Upper lobe of left lung (tissue), 6 donors: ENCODE data around the gene PSG6. TPM values are rescaled to one million over a fixed set of nuclear protein-coding genes. Genes with fewer than 3 reads are reported as not detected.
A peak's percentile ranks its signal among the peaks of the same experiment; 100 is the strongest.
"Not testable (repeated sequence)": the region's sequence is repeated elsewhere in the genome, so short reads cannot be mapped to it uniquely, and the experiment has no call there.

ENCODE experiments used
- ATAC-seq, 2 donors: fragments of 200-7000 bp; cut with Tn5 transposase; one replicate each; pipeline ENCODE4 v1.9.1; 2022; ENCODE audit warnings: mild to moderate bottlenecking in 2 of 2, moderate library complexity in 2 of 2; ENCODE audit not compliant: low FRiP score in 2 of 2
- DNase-seq, 2 donors: peaks; one replicate each; pipeline ENCODE4 v3.0.0-alpha.2; 2019 to 2020
- H3K27ac ChIP-seq, 4 donors: fragments of 200-600 bp; sonication (generic); one replicate each; pipeline ENCODE4 v1.5.1; 2016 to 2019
- H3K27me3 ChIP-seq, 4 donors: fragments of 200-600 bp; sonication (generic); one replicate each; pipeline ENCODE4 v1.5.1; 2017 to 2019
- H3K36me3 ChIP-seq, 4 donors: fragments of 200-600 bp; sonication (generic); one replicate each; pipeline ENCODE4 v1.5.1; 2016 to 2019
- H3K4me1 ChIP-seq, 4 donors: fragments of 200-600 bp; sonication (generic); one replicate each; pipeline ENCODE4 v1.5.1; 2018 to 2019
- H3K4me3 ChIP-seq, 4 donors: fragments of 200-600 bp; sonication (generic); one replicate each; pipeline ENCODE4 v1.5.1; 2017 to 2019; ENCODE audit warnings: mild to moderate bottlenecking in 2 of 4, moderate library complexity in 1 of 4
- H3K9me3 ChIP-seq, 4 donors: fragments of 200-600 bp; sonication (generic); one replicate each; pipeline ENCODE4 v1.5.1; 2018 to 2019
- EP300 ChIP-seq, 4 donors: sonication (generic); formaldehyde crosslinking; IDR thresholded peaks; one replicate each; pipeline ENCODE4 v1.5.1; 2017; ENCODE audit warnings: antibody characterized with exemption in 4 of 4, control low read depth in 2 of 4
- POLR2A ChIP-seq, 4 donors: fragments of 450-650 bp; IDR thresholded peaks; one replicate each; pipeline ENCODE4 v1.5.1; 2016 to 2017; ENCODE audit warnings: antibody characterized with exemption in 4 of 4, mild to moderate bottlenecking in 2 of 4
- POLR2AphosphoS5 ChIP-seq, 2 donors: sonication (generic); formaldehyde crosslinking; IDR thresholded peaks; one replicate each; pipeline ENCODE4 v1.5.1; 2017; ENCODE audit warnings: antibody characterized with exemption in 2 of 2
- WGBS, 2 donors: methylation state at CpG; one replicate each; pipeline ENCODE4 v1.1.5; 2017 to 2018; 5-methylcytosine and 5-hydroxymethylcytosine counted together
- total RNA-seq, 6 donors: library from RNA; depleted of rRNA in 4 of 6; stranded (reverse); fragments of >200 nt in 4 of 6; gene quantifications; one replicate each; pipeline versions ENCODE4 v1.1.0 to v1.2.1, GENCODE V29; 2016 to 2021
- TF ChIP-seq, protein P1 (sequence below), 6 experiments: fragments of 450-650 bp in 4 of 6; fragments of 200-600 bp in 2 of 6; sonication (generic) in 2 of 6; IDR thresholded peaks; one replicate each; pipeline ENCODE4 v1.5.1; 2016 to 2019; ENCODE audit warnings: antibody characterized with exemption in 6 of 6
- donor health status: DM: no; HTN: no; CAD: no; lungs with moderate emphysema.
- donor health status: DM: no; HTN: yes; CAD: no; lungs with severe emphysema.

PSG6 gene
- total RNA-seq, 6 donors from 2014 or later: not detected

- Histone ChIP-seq H3K27ac (no peak overlapping the region), H3K4me1 (no peaks in the 10 kb centered on the region), H3K36me3 (no peaks in the 10 kb centered on the region), H3K27me3 (no peaks in the 10 kb centered on the region), H3K9me3 (no peaks in the 10 kb centered on the region), H3K4me3 (no peak overlapping the region)
- TF ChIP-seq, protein P1, sequence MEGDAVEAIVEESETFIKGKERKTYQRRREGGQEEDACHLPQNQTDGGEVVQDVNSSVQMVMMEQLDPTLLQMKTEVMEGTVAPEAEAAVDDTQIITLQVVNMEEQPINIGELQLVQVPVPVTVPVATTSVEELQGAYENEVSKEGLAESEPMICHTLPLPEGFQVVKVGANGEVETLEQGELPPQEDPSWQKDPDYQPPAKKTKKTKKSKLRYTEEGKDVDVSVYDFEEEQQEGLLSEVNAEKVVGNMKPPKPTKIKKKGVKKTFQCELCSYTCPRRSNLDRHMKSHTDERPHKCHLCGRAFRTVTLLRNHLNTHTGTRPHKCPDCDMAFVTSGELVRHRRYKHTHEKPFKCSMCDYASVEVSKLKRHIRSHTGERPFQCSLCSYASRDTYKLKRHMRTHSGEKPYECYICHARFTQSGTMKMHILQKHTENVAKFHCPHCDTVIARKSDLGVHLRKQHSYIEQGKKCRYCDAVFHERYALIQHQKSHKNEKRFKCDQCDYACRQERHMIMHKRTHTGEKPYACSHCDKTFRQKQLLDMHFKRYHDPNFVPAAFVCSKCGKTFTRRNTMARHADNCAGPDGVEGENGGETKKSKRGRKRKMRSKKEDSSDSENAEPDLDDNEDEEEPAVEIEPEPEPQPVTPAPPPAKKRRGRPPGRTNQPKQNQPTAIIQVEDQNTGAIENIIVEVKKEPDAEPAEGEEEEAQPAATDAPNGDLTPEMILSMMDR (IDR thresholded peaks at IDR 0.05): no peak
- TF ChIP-seq POLR2AphosphoS5 (IDR thresholded peaks at IDR 0.05) (no peak), EP300 (IDR thresholded peaks at IDR 0.05) (no peak), POLR2A (IDR thresholded peaks at IDR 0.05) (no peak)
- ATAC-seq (no peak), DNase-seq (no peak)
- WGBS, 2 donors: 4 to 16% methylated on average over 3 of the region's 3 CpGs
These were observed 2.0 kb upstream of the PSG6 start for GRCh38 chr19:42919757-42920079.

DNA sequence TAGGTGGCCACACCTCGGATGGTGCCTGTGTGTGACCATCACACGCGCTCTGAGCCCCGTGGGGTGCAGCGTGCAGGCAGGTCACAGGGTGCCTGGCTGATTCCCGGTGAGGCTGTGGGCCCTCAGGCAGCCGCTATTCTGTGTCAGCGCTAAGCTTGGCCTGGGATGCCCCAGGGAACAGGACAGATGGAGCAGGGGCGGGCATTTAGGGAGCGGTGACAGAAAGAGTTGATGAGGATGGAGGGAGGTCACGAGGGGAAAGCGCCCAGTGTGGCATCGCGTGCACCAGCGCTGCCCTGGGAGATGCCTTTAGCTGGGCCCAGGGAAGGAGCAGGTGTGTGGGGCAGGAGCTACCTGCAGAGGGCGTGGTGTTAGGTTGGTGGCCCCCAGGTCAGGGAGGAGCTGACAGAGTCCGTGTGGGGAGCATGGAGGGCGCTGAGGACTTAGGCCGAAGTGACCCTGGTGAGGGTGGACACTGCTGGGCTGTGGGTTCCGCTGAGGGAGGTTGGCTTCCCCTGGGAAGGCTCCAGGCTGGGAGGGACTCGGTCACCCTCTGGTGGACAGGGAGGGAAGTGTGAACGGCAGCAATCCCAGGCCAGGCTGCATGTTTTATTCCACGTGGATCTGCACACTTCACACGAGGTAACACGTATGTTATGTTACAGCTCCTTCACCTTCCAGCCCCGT, 1.5 kb upstream of the PSG6 start:
- ATAC-seq, H3K36me3 ChIP-seq, H3K9me3 ChIP-seq, H3K27me3 ChIP-seq, H3K4me3 ChIP-seq, H3K4me1 ChIP-seq, H3K27ac ChIP-seq: not testable (repeated sequence)
- WGBS, 2 donors: 56 to 73% methylated on average over 10 to 25 of the region's 26 CpGs
- peak in 1 of 2 donors; percentile 57 for DNase-seq

- not testable (repeated sequence) for H3K9me3 ChIP-seq, ATAC-seq, H3K27me3 ChIP-seq, DNase-seq, H3K36me3 ChIP-seq, H3K27ac ChIP-seq, H3K4me1 ChIP-seq, H3K4me3 ChIP-seq
- 59 to 77% methylated on average over 9 to 15 of the region's 15 CpGs for WGBS, 2 donors
These were observed 829 bp upstream of the PSG6 start for GRCh38 chr19:42918377-42919069.

GRCh38 chr19:42916931-42917330, 763 bp downstream of the PSG6 start:
- not testable (repeated sequence) for H3K4me3 ChIP-seq, H3K36me3 ChIP-seq, H3K9me3 ChIP-seq, H3K27me3 ChIP-seq, ATAC-seq, H3K4me1 ChIP-seq, DNase-seq, H3K27ac ChIP-seq
- 86 to 91% methylated on average over 1 of the region's 1 CpG for WGBS, 2 donors

GRCh38 chr19:42913516-42913915, 4.2 kb downstream of the PSG6 start:
- H3K27me3 ChIP-seq, H3K9me3 ChIP-seq, H3K36me3 ChIP-seq, ATAC-seq, H3K4me3 ChIP-seq, H3K4me1 ChIP-seq, H3K27ac ChIP-seq, DNase-seq: not testable (repeated sequence)
- WGBS, 2 donors: 84 to 85% methylated on average over 5 of the region's 5 CpGs

DNA sequence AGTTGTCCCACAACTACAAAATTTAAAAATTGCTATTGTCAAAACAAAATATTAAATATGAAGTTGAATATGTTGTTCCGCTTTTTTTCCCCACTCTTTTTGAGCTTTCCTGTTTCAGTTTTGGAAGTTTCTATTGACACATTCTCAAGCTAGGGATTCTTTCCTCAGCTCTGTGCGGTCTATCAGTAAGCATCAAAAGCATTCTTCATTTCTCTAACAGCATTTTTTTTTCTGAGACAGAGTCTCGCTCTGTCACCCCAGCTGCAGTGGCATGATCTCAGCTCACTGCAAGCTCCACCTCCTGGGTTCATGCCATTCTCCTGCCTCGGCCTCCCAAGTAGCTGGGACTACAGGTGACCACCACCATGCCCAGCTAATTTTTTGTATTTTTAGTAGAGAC, 4.8 kb downstream of the PSG6 start:
- not testable (repeated sequence) for H3K4me1 ChIP-seq, H3K9me3 ChIP-seq, H3K4me3 ChIP-seq, H3K27me3 ChIP-seq, H3K27ac ChIP-seq, ATAC-seq, DNase-seq, H3K36me3 ChIP-seq
- 85% methylated on average over 4 of the region's 4 CpGs for WGBS, 2 donors

DNA sequence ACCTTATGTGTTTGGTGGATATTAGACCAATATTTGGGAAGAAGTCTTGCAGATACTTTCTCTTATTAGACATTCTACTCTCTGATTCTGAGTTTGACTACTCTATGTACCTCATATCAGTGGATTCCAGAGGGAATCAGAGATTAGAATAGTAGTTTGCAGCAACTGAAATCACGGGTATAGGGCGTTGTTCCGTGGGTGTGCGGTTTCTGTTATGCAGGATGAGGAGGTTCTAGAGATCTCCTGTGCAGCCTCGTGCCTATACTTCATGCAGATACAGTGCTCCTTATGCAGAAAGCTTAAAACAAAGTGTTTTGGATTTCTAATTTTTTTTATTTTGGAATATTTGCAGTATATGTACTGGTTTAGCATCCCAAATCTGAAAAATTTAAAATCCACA, 6.0 kb downstream of the PSG6 start:
- H3K9me3 ChIP-seq, H3K27me3 ChIP-seq, H3K27ac ChIP-seq, DNase-seq, H3K36me3 ChIP-seq, H3K4me3 ChIP-seq, ATAC-seq, H3K4me1 ChIP-seq: not testable (repeated sequence)
- 72 to 80% methylated on average over 5 of the region's 5 CpGs for WGBS, 2 donors

DNA sequence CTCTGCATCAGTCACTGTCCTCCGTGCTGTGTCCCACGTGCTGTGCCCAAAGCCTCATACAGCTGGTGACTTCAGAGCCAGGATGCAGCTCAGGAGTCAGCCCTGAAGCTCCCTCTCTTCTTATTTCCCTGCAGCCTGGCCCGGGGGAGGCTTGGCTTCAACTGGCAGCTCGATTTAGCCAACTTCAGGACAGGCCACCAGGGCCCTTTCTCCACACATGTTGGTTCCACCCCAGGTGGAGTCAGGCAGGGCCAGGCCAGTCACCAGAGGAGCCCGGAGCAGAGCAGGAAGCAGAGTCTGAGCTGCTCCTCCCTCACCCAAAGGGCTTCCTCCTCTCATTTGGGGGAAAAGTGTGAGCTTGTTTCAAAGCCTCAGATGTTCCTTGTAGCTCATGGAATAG, 11.5 kb downstream of the PSG6 start:
- ATAC-seq, H3K36me3 ChIP-seq, H3K4me1 ChIP-seq, H3K27me3 ChIP-seq, DNase-seq, H3K9me3 ChIP-seq, H3K27ac ChIP-seq, H3K4me3 ChIP-seq: not testable (repeated sequence)
- 64 to 78% methylated on average over 4 to 5 of the region's 5 CpGs for WGBS, 2 donors

GRCh38 chr19:42900561-42900960, 17.1 kb downstream of the PSG6 start:
- WGBS, 2 donors: 70 to 76% methylated on average over 4 of the region's 4 CpGs
- not testable (repeated sequence) for H3K27me3 ChIP-seq, H3K9me3 ChIP-seq, H3K4me3 ChIP-seq, H3K4me1 ChIP-seq, H3K36me3 ChIP-seq, ATAC-seq, H3K27ac ChIP-seq, DNase-seq

DNA sequence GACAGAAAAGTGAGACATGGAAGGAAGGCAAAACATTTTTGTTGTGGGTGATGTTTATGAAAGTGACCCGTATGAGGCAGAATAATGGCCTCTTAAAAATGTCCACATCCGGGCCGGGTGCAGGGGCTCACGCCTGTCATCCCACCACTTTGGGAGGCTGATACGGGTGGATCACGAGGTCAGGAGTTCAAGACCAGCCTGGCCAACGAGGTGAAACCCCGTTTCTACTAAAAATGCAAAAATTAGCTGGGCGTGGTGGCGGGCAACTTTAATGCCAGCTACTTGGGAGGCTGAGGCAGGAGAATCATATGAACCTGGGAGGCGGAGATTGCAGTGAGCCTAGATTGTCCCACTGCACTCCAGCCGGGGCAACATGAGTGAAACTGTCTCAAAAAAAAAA, 18.0 kb downstream of the PSG6 start:
- 86 to 89% methylated on average over 12 of the region's 12 CpGs for WGBS, 2 donors

GRCh38 chr19:42899110-42899509, 18.6 kb downstream of the PSG6 start:
- WGBS, 2 donors: 72 to 78% methylated on average over 1 of the region's 1 CpG
- H3K27me3 ChIP-seq, H3K4me3 ChIP-seq, H3K27ac ChIP-seq, H3K4me1 ChIP-seq, H3K9me3 ChIP-seq, DNase-seq, H3K36me3 ChIP-seq, ATAC-seq: not testable (repeated sequence)

More for the DNA sequence above, 18.0 kb downstream of the PSG6 start:
- H3K27me3 ChIP-seq, ATAC-seq, H3K36me3 ChIP-seq, H3K27ac ChIP-seq, H3K4me1 ChIP-seq, H3K4me3 ChIP-seq, H3K9me3 ChIP-seq, DNase-seq: not testable (repeated sequence)

DNA sequence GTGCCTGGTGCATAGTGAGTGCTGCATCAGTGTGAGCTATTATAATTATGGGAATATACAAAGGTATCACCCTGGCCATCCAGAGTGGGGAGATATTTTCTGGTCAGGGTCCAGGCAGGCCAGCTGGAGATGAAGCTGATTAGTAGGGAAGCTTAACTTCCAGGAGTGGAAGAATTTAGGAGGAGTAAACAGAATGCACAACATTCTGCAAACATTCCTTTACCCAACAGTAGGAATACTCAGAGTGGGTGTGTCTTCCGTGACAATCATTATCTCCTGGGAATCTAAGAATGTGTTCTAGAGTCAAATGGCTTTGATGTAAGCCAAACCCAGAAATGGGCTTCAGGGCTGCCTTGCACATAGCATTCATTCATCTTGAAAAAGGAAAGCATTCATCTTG, 19.0 kb downstream of the PSG6 start:
- not testable (repeated sequence) for H3K4me1 ChIP-seq, DNase-seq, H3K27ac ChIP-seq, ATAC-seq, H3K27me3 ChIP-seq, H3K9me3 ChIP-seq, H3K4me3 ChIP-seq, H3K36me3 ChIP-seq
- 36 to 52% methylated on average over 1 of the region's 1 CpG for WGBS, 2 donors
